Lower leg skin (tissue), 3 donors: ENCODE measurements around the gene GNB1L.

Source experiments
- CTCF ChIP-seq, 3 donors: fragments of 450-650 bp; IDR thresholded peaks; one replicate each; pipeline ENCODE4 v1.5.1; 2016; ENCODE audit warnings: antibody characterized with exemption in 3 of 3, mild to moderate bottlenecking in 3 of 3, moderate library complexity in 2 of 3
- POLR2A ChIP-seq, 2 donors: fragments of 450-650 bp; IDR thresholded peaks; one replicate each; pipeline ENCODE4 v1.6.1; 2016 to 2017; ENCODE audit warnings: antibody characterized with exemption in 2 of 2, mild to moderate bottlenecking in 1 of 2, moderate library complexity in 1 of 2

- TF ChIP-seq CTCF (IDR thresholded peaks at IDR 0.05) (no peak), POLR2A (IDR thresholded peaks at IDR 0.05) (no peak)
Observed at GRCh38 chr22:19818324-19819207, 36.1 kb downstream of the GNB1L start.
